Cortex of kidney (tissue), 1 donor: ENCODE data around the gene FRMD4A.
"Not testable (repeated sequence)": the region's sequence is repeated elsewhere in the genome, so short reads cannot be mapped to it uniquely, and the experiment has no call there.

Source experiments
- DNase-seq: peaks from one replicate; lab custom pipeline; 2025; lab: John Stamatoyannopoulos, UW

FRMD4A gene

GRCh38 chr10:14052931-14053330 lies 277.8 kb downstream of the FRMD4A start:
- no peak for DNase-seq

- DNase-seq, result no peak
These were observed 280.1 kb downstream of the FRMD4A start for GRCh38 chr10:14050598-14050997.

DNA sequence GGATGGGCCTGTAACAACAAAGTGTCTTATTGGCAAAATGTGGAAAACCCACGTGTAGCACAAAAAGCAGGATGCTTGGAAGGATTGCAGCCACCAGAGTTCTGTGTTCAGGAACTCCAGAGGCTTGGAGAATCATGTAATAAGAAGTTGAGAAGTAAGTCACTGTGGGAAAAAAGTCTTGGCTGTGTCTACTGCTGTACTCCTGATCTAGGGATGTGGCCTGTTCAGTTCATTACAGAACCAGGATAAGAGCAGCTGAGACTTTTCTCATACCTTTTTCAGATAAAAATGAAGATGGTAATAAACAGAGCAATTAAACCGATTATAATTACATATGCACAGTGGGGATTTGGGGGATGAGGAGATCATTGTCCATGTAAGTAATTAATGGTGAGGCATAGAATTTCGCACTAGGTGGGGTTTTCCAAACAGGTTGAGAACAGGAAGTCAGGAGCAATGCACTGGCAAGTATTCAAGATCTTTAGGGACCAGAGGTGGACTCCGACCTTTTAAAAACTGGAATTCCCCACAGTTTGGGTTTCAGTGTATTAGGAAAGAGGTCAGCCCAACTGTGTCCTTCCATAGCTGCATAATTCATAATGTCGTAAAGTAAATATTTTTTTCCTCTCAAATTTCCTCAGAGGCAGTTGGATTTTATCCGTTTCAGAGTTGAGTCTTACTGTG lies 281.7 kb downstream of the FRMD4A start:
- no peak for DNase-seq

DNA sequence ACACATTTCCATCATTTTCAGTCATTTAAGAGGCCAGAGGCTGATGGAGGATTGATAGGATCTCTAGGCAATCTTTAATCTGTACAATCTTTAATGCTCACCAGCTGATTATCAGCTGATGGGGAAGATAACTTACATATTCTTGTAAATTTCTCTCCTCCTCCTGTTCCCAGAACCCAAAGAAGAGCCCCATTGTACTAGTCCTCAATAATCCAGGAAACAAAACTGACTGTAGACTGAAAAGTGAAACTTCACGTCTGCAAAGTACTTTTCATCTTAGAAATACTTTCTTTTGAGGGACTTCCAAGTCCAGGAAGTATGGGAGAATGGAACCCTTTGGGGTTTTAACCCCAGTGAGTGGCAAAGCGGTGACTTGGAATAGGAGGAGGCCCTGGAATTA lies 283.3 kb downstream of the FRMD4A start:
- no peak for DNase-seq

- DNase-seq, result not testable (repeated sequence)
These were observed 288.7 kb downstream of the FRMD4A start for GRCh38 chr10:14042051-14042450.

DNA sequence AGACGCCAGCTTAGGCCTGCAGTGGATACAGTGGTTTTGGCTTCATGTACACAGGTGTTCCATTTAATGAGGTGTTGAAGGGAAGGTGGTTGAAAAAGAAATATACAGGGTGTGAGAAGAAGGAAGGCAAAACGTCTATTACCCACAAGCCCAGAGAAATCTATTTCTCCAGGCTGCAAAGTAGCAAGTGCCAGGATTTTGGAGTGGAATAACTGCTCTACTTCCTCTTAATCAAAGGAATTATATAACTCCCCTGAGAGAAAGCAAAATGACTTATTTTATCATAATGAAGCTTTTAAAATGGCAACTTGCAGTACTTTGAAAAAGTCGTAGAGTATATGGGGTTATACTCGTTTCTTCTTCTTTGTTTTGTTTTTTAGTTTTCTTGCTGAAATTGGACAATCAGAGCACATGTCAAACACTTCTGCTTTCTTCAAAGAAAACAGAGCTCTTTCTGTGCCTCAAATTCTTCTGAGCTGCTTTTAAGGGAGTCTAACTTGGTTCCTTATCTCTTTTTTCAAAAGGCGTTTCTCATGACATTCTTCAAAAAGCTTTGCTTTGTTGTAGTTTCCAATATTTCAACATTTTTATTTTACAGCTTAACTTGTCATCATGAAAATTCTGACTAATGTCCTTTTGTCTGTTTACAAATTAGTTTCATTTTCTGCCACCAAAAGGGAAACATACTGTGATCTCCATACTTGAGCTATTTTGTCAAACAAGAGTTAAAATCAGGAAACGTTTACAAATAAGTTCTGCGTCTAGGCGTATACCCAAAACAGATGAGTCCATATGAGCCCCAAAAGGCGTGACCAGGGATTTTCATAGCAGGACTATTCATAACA lies 289.7 kb downstream of the FRMD4A start:
- no peak for DNase-seq

DNA sequence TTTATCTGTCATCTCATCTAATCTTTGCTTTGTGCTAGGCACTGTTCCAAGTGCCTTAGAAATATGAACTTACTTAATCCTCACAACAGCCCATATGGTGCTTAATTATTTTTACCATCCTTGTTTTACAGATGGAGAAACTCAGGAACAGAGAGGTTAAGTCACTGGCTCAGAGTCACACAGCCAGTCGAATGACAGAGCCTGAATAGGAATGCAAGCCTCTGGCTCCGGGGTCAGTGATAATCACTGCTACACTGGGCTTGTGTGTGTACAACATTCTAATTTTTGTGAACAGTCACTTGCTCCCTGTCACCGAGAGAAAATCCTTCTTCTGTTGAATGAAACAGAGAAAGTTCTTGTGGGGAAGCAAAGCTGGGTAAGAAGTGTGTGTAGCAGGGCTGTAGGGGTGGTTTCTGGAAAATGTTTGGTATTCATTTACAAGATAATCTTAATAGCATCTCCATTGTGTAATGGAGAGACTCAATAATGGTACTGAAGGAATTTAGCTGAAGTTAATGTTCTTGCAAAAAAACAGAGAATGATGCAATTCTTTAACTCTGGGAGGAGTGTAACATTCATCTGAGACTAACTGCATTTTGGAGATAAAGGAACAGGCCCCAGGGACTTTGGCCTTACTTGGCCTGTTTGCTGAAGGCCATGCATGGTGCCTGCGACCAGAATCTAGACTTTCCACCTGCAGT lies 290.6 kb downstream of the FRMD4A start:
- DNase-seq, result no peak

DNA sequence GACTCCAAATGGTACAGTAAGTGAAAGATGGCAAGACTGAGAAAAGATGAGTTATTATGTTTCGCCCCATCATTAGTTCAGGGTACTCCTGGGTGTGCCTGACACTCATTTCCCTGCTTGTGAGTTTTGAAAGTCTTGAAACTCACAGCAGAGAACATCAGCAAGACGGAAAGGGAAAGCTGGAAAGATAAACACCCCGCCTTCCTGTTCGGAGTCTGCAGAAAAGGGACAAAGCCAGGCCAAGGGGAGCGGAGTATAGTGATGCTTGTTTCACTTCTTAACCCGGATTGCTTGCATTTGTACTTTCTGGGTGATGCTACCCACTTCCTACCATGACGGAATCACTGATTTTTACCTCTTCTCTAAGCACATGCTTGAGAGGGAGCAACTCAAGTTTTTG lies 294.5 kb downstream of the FRMD4A start:
- no peak for DNase-seq

GRCh38 chr10:14035506-14035905 lies 295.2 kb downstream of the FRMD4A start:
- no peak for DNase-seq

GRCh38 chr10:14032406-14032998 lies 298.2 kb downstream of the FRMD4A start:
- DNase-seq, result no peak

DNA sequence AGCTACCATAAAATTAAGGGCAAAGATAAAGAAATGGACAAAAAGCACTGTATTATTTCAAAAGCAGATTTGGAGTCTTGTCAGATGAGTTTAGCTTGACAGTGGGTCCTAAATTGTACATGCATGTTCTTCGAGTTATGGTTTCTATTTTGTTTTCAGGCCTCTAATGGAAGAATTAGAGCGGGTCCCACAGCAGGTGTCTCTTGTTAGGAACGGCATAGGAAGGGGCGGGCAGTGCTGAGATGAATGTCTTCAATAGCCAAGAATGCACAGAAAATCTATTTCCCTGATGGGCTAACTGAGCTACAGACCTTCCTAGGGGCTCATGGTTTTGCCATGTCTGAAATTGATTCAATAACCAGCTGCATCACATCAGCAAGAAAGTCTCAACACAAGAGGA lies 304.4 kb downstream of the FRMD4A start:
- no peak for DNase-seq

- no peak for DNase-seq
These were observed 305.2 kb downstream of the FRMD4A start for GRCh38 chr10:14025283-14026189.

DNA sequence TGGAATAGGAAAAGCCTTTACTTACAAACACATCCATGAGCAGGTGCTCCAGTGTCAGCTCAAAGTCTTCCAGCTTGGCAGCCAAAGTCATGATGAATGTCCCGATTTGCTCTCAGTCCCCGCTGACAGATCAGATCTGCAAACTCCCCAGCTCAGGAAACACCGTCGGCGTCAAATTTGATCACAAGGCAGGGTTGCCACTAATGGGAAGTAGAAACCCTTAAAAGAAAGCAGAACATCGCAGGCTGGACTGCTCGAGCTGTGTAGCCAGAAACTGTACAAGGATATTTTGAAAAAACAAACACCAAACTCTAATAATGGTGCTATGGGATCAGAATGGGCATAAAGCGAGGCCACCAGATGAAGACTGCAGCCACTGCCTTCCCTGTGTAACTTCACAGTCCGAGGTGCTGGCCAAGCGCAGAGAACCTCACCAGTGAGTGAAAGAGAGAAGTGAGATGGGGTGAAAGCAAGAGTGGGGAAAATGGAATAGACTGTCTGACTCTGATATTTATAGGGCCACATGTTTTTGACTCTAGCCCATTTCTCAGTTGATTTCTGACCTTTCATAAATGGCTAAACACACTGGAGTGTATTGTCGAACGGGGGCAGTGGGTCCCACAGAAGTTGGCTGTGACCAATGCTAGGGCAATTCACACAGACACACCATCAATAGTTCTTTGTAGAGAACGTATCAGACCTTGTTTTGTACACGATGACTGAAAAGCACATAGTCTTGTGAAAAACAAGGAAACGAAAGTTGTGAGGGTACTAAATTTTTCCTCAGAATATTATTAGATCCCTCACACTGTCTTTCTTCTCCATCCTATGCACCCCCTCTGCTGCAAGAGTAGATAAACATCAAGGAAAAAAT lies 306.2 kb downstream of the FRMD4A start:
- no peak for DNase-seq

GRCh38 chr10:14023673-14024328 lies 306.9 kb downstream of the FRMD4A start:
- DNase-seq, result no peak

GRCh38 chr10:14022954-14023672 lies 307.6 kb downstream of the FRMD4A start:
- DNase-seq, result no peak

GRCh38 chr10:14022052-14022451 lies 308.7 kb downstream of the FRMD4A start:
- no peak for DNase-seq

DNA sequence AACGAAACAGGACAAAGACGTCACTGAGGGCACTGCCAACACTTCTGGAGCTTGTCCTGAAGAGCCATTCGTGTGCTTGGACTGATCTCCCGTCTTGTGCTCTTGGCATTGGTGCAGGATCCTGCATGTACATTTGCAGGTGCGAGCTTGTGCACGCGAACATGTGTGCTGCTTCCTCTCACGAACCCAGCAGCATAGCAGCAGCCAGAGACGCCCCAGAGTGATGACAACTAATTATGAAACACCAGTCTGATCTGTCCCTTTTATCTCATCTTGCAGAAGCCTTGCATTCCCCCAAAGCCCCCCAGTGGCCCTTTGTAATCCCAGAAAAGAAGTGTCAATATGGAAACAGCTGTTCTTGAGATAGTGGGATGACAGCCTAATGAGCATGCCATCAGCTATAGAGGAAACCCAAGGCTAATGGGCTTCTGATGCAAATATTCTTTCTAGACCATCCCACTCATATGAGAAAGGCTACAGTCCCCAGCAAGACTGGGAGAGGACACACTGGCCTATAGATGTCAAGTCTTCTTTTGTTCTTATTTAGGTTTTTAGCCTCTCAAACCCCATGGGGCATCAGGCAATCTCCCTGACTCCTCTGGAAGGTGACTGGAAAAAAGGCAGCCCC lies 310.6 kb downstream of the FRMD4A start:
- DNase-seq, result no peak

DNA sequence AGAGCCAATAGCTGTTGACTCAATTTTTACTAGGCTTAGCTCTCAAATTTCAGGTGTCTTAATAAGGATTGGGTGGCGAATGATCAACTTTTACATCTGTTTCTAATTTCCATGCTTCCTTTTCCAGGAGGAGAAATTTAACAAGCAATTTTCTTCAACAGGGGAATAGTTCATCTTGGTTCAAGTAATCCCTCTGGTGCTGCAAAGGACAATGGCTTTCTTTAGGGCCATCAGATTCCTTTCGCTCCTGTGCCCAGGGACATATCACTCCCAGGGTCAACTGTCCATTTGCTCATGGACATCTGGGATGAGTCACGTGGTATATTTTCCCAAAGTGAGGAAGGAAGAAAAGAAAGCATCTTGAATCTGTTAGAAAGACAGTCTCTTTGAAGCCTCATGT lies 313.3 kb downstream of the FRMD4A start:
- no peak for DNase-seq

GRCh38 chr10:14016931-14017333 lies 313.8 kb downstream of the FRMD4A start:
- no peak for DNase-seq
